Measurements from ENCODE around the gene ACSL1.

- TF ChIP-seq CTCF (IDR thresholded peaks at IDR 0.05): no peak
- no peak for TF ChIP-seq POLR2A (IDR thresholded peaks at IDR 0.05)
These were observed 110.2 kb downstream of the ACSL1 start for GRCh38 chr4:184715526-184715925.

Measured in uterus (tissue), 2 donors.